GM23248 (cell line): Measurements from ENCODE around the gene MALL. TPM values are rescaled to one million over a fixed set of nuclear protein-coding genes. Genes with fewer than 3 reads are reported as not detected.
"Not testable (repeated sequence)": the region's sequence is repeated elsewhere in the genome, so short reads cannot be mapped to it uniquely, and the experiment has no call there.

Source experiments
- DNase-seq: peaks from one replicate; pipeline ENCODE4 v3.0.0-alpha.2; 2015
- H2AFZ ChIP-seq: fragments of 200-600 bp; sonication (generic); 2 replicates; pipeline ENCODE4 v1.6.1; 2016; ENCODE audit warnings: antibody characterized with exemption
- H3F3A ChIP-seq: fragments of 200-600 bp; sonication (generic); 2 replicates; pipeline ENCODE4 v1.6.1; 2016; ENCODE audit warnings: mild to moderate bottlenecking, antibody characterized with exemption, mixed run types; ENCODE audit not compliant: insufficient read depth
- H3K27ac ChIP-seq: fragments of 200-600 bp; sonication (generic); 2 replicates; pipeline ENCODE4 v1.5.1; 2016; ENCODE audit warnings: mild to moderate bottlenecking
- H3K27me3 ChIP-seq: fragments of 200-600 bp; sonication (generic); replicated peaks from 2 replicates; pipeline ENCODE4 v1.6.1; 2016; ENCODE audit warnings: mild to moderate bottlenecking; ENCODE audit not compliant: insufficient read depth
- H3K36me3 ChIP-seq: fragments of 200-600 bp; sonication (generic); 2 replicates; pipeline ENCODE4 v1.6.1; 2016; ENCODE audit warnings: low read depth, mild to moderate bottlenecking
- H3K4me1 ChIP-seq: fragments of 200-600 bp; sonication (generic); 2 replicates; pipeline ENCODE4 v1.6.1; 2016; ENCODE audit warnings: mild to moderate bottlenecking; ENCODE audit not compliant: insufficient read depth
- H3K4me2 ChIP-seq: fragments of 200-600 bp; sonication (generic); one replicate; pipeline ENCODE4 v1.6.1; 2016; ENCODE audit warnings: mild to moderate bottlenecking; ENCODE audit not compliant: unreplicated experiment
- H3K4me3 ChIP-seq: fragments of 200-600 bp; sonication (generic); 2 replicates; pipeline ENCODE4 v1.5.1; 2016; ENCODE audit warnings: mild to moderate bottlenecking
- H3K79me2 ChIP-seq: fragments of 200-600 bp; sonication (generic); 2 replicates; pipeline ENCODE4 v1.6.1; 2016; ENCODE audit warnings: mild to moderate bottlenecking; ENCODE audit not compliant: insufficient read depth
- H3K9ac ChIP-seq: fragments of 200-600 bp; sonication (generic); 2 replicates; pipeline ENCODE4 v1.6.1; 2016; ENCODE audit warnings: mild to moderate bottlenecking
- H3K9me2 ChIP-seq: fragments of 200-600 bp; sonication (generic); 2 replicates; pipeline ENCODE4 v1.6.1; 2016; ENCODE audit warnings: mixed run types, mild to moderate bottlenecking, moderate library complexity; ENCODE audit not compliant: insufficient read depth
- H3K9me3 ChIP-seq: fragments of 200-600 bp; sonication (generic); one replicate; pipeline ENCODE4 v1.6.1; 2017; ENCODE audit warnings: low read depth
- H4K20me1 ChIP-seq: fragments of 200-600 bp; sonication (generic); 2 replicates; pipeline ENCODE4 v1.6.0; 2016; ENCODE audit not compliant: insufficient read depth
- WGBS, 2 experiments: methylation state at CpG; one replicate each; pipeline ENCODE4 v1.1.6; 2015 to 2017; ENCODE audit warnings: low lambda C conversion rate in 2 of 2, low coverage in 1 of 2; ENCODE audit errors: missing lambda C conversion rate in 2 of 2; 5-methylcytosine and 5-hydroxymethylcytosine counted together
- in situ Hi-C: fragments of 300-500 bp; cut with MboI; formaldehyde crosslinking; loops from 2 replicates; pipeline ENCODE4 v1.15.0; 2020
- microRNA-seq: library from miRNA; unstranded; fragments of <30 nt; microRNA quantifications from one replicate; pipeline ENCODE4, GENCODE V29; 2016; ENCODE audit warnings: borderline number of aligned reads
- polyA plus RNA-seq: library from polyadenylated mRNA; unstranded; fragments of >200 nt; fragmentation: Nextera tagmentation; extraction: Ambion mirVana; gene quantifications from 2 replicates; pipeline ENCODE4 v1.2.1, GENCODE V29; 2016
- small RNA-seq: library from RNA; depleted of rRNA; stranded (forward); fragments of <200 nt; gene quantifications from one replicate; pipeline ENCODE3, GENCODE V24; 2014; ENCODE audit warnings: low read depth, low replicate concordance
- total RNA-seq: library from RNA; depleted of rRNA; stranded (reverse); fragments of >200 nt; shearing (Covaris generic); gene quantifications from 2 replicates; pipeline ENCODE4 v1.2.3, GENCODE V29; 2014; rRNA removed

MALL gene
- total and polyA plus RNA-seq, 2 experiments from 2014 or later: 43.7 to 61.6 TPM

- H2AFZ ChIP-seq, H4K20me1 ChIP-seq, H3K4me2 ChIP-seq, H3K9ac ChIP-seq, H3K9me2 ChIP-seq, in situ Hi-C loops, H3K4me3 ChIP-seq, H3K27ac ChIP-seq, H3K27me3 ChIP-seq, H3F3A ChIP-seq, H3K9me3 ChIP-seq, H3K79me2 ChIP-seq, DNase-seq, H3K36me3 ChIP-seq, H3K4me1 ChIP-seq: not testable (repeated sequence)
- WGBS, 2 experiments: no CpG with 5 or more reads among the region's 10 CpGs
Measured at GRCh38 chr2:110034935-110035334, 80.7 kb downstream of the MALL start.

Small RNA genes within 50 kb of the gene (microRNA-seq; reads per million reads assigned to microRNA genes)
- gene MIR4267: not detected
- not detected for gene MIR4436B1

Small RNA genes within 50 kb of the gene (small RNA-seq; reads per million reads assigned to genes)
- gene MIR4267: not detected
- not detected for gene MIR4436B1

Other genes with a start within 250 kb of the MALL start
- gene LIMS3, start 217.1 kb downstream of the MALL start, total RNA-seq: 2.4 and 3.9 TPM in 2 replicates
- gene LIMS3, start 217.1 kb downstream of the MALL start, polyA plus RNA-seq: 7.6 and 10.2 TPM in 2 replicates
- gene NPHP1, start 89.2 kb upstream of the MALL start, total RNA-seq: 2.0 and 3.1 TPM in 2 replicates
- 9.4 and 10.9 TPM in 2 replicates for gene NPHP1, start 89.2 kb upstream of the MALL start, polyA plus RNA-seq
- gene MTLN, start 96.7 kb upstream of the MALL start, total RNA-seq: 38.4 and 70.3 TPM in 2 replicates
- gene MTLN, start 96.7 kb upstream of the MALL start, polyA plus RNA-seq: 116 and 125 TPM in 2 replicates